RWPE2 (cell line): ENCODE data around the gene IQCH.
"Not testable (repeated sequence)": the region's sequence is repeated elsewhere in the genome, so short reads cannot be mapped to it uniquely, and the experiment has no call there.

Source experiments
- ATAC-seq: fragments of 200-7000 bp; cut with Tn5 transposase; 3 replicates; pipeline ENCODE4 v1.9.1; 2021; ENCODE audit warnings: low read depth
- DNase-seq: peaks from one replicate; pipeline ENCODE4 v3.0.0-alpha.2; 2020; ENCODE audit warnings: low spot score
- H3K27ac ChIP-seq: fragments of 450-650 bp; 2 replicates; pipeline ENCODE4 v1.5.1; 2017; ENCODE audit warnings: mild to moderate bottlenecking; ENCODE audit not compliant: poor library complexity, severe bottlenecking
- H3K27me3 ChIP-seq: fragments of 250-450 bp; sonication (Bioruptor Pico); 2 replicates; pipeline ENCODE4 v1.5.1; 2021; ENCODE audit warnings: mild to moderate bottlenecking, moderate library complexity; ENCODE audit not compliant: insufficient read depth, poor library complexity, severe bottlenecking
- H3K36me3 ChIP-seq: fragments of 250-450 bp; sonication (Bioruptor Pico); 2 replicates; pipeline ENCODE4 v1.5.1; 2020; ENCODE audit warnings: low read depth, mild to moderate bottlenecking, moderate library complexity
- H3K4me1 ChIP-seq: fragments of 250-450 bp; sonication (Bioruptor Pico); 2 replicates; pipeline ENCODE4 v1.5.1; 2021; ENCODE audit warnings: mild to moderate bottlenecking, moderate library complexity; ENCODE audit not compliant: insufficient read depth, poor library complexity, severe bottlenecking
- H3K4me3 ChIP-seq: fragments of 250-450 bp; sonication (Bioruptor Pico); 2 replicates; pipeline ENCODE4 v1.5.1; 2021; ENCODE audit warnings: mild to moderate bottlenecking, moderate library complexity; ENCODE audit not compliant: severe bottlenecking
- H3K9me3 ChIP-seq: fragments of 250-450 bp; sonication (Bioruptor Pico); 2 replicates; pipeline ENCODE4 v1.5.1; 2021; ENCODE audit warnings: mild to moderate bottlenecking, moderate library complexity; ENCODE audit not compliant: severe bottlenecking
- TF ChIP-seq, protein P1 (sequence below): fragments of 450-650 bp; IDR thresholded peaks from one replicate; pipeline ENCODE4 v1.5.1; 2017; ENCODE audit warnings: mild to moderate bottlenecking, moderate library complexity; ENCODE audit not compliant: poor library complexity, severe bottlenecking

The IQCH gene

DNA sequence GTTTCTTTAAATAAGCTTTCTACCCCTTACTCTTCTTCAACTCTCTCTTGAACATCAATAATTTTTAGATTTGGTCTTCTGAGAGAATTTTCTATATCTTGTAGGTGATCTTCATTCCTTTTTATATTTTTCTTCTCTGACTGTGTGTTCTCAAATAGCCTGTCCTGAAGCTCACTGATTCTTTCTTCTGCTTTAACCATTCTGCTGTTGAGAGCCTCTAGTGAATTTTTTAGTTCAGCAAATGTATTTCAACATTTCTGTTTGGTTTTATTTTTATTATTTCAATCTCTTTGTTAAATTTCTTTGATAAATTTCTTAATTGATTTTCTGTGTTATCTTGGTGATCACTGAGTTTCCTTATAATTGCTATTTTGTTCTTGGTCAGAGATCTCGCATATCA lies 19.6 kb downstream of the IQCH start:
- TF ChIP-seq, protein P1, sequence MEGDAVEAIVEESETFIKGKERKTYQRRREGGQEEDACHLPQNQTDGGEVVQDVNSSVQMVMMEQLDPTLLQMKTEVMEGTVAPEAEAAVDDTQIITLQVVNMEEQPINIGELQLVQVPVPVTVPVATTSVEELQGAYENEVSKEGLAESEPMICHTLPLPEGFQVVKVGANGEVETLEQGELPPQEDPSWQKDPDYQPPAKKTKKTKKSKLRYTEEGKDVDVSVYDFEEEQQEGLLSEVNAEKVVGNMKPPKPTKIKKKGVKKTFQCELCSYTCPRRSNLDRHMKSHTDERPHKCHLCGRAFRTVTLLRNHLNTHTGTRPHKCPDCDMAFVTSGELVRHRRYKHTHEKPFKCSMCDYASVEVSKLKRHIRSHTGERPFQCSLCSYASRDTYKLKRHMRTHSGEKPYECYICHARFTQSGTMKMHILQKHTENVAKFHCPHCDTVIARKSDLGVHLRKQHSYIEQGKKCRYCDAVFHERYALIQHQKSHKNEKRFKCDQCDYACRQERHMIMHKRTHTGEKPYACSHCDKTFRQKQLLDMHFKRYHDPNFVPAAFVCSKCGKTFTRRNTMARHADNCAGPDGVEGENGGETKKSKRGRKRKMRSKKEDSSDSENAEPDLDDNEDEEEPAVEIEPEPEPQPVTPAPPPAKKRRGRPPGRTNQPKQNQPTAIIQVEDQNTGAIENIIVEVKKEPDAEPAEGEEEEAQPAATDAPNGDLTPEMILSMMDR, result no peak
- DNase-seq, result no peak
- H3K27me3 ChIP-seq, result no peaks in the 10 kb centered on the region
- no peaks in the 10 kb centered on the region for H3K36me3 ChIP-seq
- H3K4me3 ChIP-seq, result no peak overlapping the region
- no peak for ATAC-seq
- peaks cover 2% of the 10 kb centered on the region for H3K9me3 ChIP-seq
- H3K27ac ChIP-seq, result no peak overlapping the region
- no peaks in the 10 kb centered on the region for H3K4me1 ChIP-seq

DNA sequence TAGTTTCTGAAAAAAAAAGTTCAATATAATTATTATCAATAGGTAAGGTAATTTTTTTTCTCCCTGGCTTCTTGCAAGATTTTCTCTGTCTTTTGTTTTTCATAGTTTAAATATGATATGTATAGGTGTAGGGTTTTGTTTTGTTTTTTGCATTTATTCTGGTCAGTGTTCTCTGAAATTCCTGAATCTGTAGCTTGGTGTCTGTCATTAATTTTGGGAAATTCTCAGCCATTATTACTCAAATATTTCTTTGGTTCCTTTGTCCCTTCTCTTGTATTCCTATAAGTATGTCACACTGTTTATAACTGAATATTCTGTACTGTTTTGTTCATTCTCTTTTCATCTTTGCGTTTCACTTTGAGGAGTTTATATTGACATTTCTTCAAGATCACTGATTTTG lies 22.1 kb downstream of the IQCH start:
- Histone ChIP-seq H3K27ac (no peak overlapping the region), H3K4me3 (no peak overlapping the region)

DNA sequence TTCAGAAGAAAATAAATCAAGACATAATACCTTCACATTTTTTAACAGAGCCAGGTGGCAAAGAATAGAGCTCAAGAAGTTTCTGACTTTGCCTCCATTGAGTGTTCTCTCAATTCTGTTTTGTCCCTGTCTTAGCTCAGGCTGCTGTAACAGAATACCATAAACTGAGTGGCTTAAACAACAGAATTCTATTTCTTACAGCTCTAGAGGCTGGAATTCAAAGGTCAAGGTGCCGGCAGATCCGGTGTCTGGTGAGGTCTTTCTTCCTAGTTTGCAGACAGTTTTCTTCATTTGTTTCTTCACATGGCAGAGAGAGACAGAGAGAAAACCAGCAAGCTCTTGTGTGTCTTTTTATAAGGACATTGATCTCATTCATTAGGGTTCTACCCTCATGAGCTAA lies 25.6 kb downstream of the IQCH start:
- no peaks in the 10 kb centered on the region for H3K36me3 ChIP-seq
- no peaks in the 10 kb centered on the region for H3K4me1 ChIP-seq
- ATAC-seq, result no peak
- no peaks in the 10 kb centered on the region for H3K9me3 ChIP-seq
- no peak for DNase-seq
- no peak overlapping the region for H3K27ac ChIP-seq
- H3K27me3 ChIP-seq, result no peaks in the 10 kb centered on the region
- TF ChIP-seq, protein P1, result no peak
- no peak overlapping the region for H3K4me3 ChIP-seq

More for the DNA sequence above, 22.1 kb downstream of the IQCH start:
- TF ChIP-seq, protein P1, result no peak
- no peaks in the 10 kb centered on the region for H3K4me1 ChIP-seq
- peaks cover 2% of the 10 kb centered on the region for H3K9me3 ChIP-seq
- no peaks in the 10 kb centered on the region for H3K36me3 ChIP-seq
- ATAC-seq (no peak), DNase-seq (no peak)
- no peaks in the 10 kb centered on the region for H3K27me3 ChIP-seq

DNA sequence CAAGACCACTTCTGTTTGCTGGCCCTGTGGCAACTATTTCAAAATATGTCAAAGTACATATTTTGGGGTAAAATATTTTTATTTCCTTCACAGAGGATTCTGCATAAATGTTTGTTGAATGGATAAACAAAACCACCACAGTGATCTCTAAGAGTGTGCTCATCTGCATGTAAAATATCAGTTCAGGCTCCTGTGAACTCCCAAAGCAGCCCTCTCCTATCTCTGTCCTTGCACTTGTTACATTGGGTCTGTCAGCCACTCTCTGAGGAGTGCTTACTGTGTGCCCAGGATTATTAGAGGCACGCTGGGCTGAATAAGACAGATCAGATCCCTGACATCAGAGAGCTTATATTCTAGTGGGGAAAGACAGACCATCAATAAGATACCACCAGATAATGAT lies 27.1 kb downstream of the IQCH start:
- ATAC-seq (no peak), DNase-seq (no peak)
- Histone ChIP-seq H3K9me3 (peaks cover 6% of the 10 kb centered on the region), H3K4me1 (no peaks in the 10 kb centered on the region), H3K4me3 (no peak overlapping the region), H3K27me3 (no peaks in the 10 kb centered on the region), H3K36me3 (no peaks in the 10 kb centered on the region), H3K27ac (no peak overlapping the region)
- TF ChIP-seq, protein P1, result no peak

DNA sequence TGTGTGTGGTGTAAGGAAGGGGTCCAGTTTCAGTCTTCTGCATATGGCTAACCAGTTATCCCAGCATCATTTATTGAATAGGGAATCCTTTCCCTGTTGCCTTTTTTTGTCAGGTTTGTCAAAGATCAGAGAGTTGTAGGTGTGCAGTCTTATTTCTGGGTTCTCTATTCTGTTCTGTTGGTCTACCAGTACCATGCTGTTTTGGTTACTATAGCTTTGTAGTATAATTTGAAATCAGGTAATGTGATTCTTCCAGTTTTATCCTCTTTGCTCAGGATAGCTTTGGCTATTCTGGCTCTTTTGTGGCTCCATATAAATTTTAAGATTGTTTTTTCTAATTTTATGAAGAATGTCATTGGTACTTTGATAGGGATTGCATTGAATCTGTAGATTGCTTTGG lies 31.0 kb downstream of the IQCH start:
- H3K27me3 ChIP-seq, DNase-seq, H3K27ac ChIP-seq, H3K9me3 ChIP-seq, H3K4me3 ChIP-seq, H3K4me1 ChIP-seq, H3K36me3 ChIP-seq, ATAC-seq: not testable (repeated sequence)

DNA sequence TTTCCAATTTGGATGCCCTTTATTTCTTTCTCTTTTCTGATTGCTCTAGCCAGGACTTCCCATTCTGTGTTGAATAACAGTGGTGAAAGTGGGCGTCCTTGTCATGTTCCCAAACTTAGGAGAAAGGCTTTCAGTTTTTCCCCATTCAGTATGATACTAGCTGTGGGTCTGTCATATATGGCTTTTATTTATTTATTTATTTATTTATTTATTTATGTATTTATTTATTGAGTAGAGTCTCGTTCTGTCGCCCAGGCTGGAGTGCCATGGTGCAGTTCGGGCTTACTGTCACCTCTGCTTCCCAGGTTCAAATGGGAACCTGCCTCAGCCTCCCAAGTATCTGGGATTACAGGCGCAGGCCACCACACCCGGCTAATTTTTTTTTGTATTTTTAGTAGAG lies 31.8 kb downstream of the IQCH start:
- not testable (repeated sequence) for H3K4me1 ChIP-seq, ATAC-seq

More for the DNA sequence above, 31.8 kb downstream of the IQCH start:
- H3K9me3 ChIP-seq, H3K4me3 ChIP-seq, H3K36me3 ChIP-seq, H3K27me3 ChIP-seq, H3K27ac ChIP-seq, DNase-seq: not testable (repeated sequence)
